Natural killer cell (primary cell): ENCODE data around the gene MPPED1. TPM values are rescaled to one million over a fixed set of nuclear protein-coding genes. Genes with fewer than 3 reads are reported as not detected.

Source experiments
- ATAC-seq, 3 donors: fragments of 150-1000 bp in 2 of 3; fragments of 200-7000 bp in 1 of 3; cut with Tn5 transposase; 1 replicate in 1 of 3; 2 replicates in 2 of 3; pipeline ENCODE4 v1.10.0; 2021; ENCODE audit warnings: mild to moderate bottlenecking in 2 of 3, moderate library complexity in 2 of 3
- DNase-seq, 2 donors: peaks; one replicate each; pipeline versions ENCODE4 v3.0.0 to v3.0.0-alpha.2; 2013 to 2021; ENCODE audit warnings: mixed read lengths in 1 of 2
- H3K27ac ChIP-seq: one replicate; pipeline ENCODE4 v1.5.1; 2013; ENCODE audit warnings: mild to moderate bottlenecking, low read length
- H3K27me3 ChIP-seq: one replicate; pipeline ENCODE4 v1.6.1; 2013; ENCODE audit warnings: low read length; ENCODE audit not compliant: control insufficient read depth, insufficient read depth
- H3K36me3 ChIP-seq: one replicate; pipeline ENCODE4 v1.6.1; 2013; ENCODE audit warnings: low read length; ENCODE audit not compliant: control insufficient read depth, insufficient read depth
- H3K4me1 ChIP-seq: one replicate; pipeline ENCODE4 v1.6.1; 2013; ENCODE audit warnings: low read length; ENCODE audit not compliant: control insufficient read depth, insufficient read depth
- H3K4me3 ChIP-seq: one replicate; pipeline ENCODE4 v1.5.1; 2013; ENCODE audit warnings: low read length
- H3K9me3 ChIP-seq: one replicate; pipeline ENCODE4 v1.6.1; 2013; ENCODE audit warnings: low read length; ENCODE audit not compliant: control insufficient read depth, insufficient read depth
- H3K27ac Mint-ChIP-seq, 2 donors: one replicate each; pipeline ENCODE4 v1.8.0; 2022; ENCODE audit warnings: mild to moderate bottlenecking in 2 of 2, mixed read lengths in 2 of 2, moderate library complexity in 1 of 2
- H3K27me3 Mint-ChIP-seq, 2 donors: one replicate each; pipeline ENCODE4 v1.8.0; 2022; ENCODE audit warnings: low read depth in 2 of 2, mixed read lengths in 2 of 2
- H3K36me3 Mint-ChIP-seq: one replicate; pipeline ENCODE4 v1.8.0; 2022; ENCODE audit warnings: mixed read lengths
- H3K4me1 Mint-ChIP-seq, 2 donors: one replicate each; pipeline ENCODE4 v1.8.0; 2022; ENCODE audit warnings: mixed read lengths in 2 of 2
- H3K4me3 Mint-ChIP-seq: one replicate; pipeline ENCODE4 v1.8.0; 2022; ENCODE audit warnings: mild to moderate bottlenecking, moderate library complexity, mixed read lengths
- H3K9me3 Mint-ChIP-seq, 2 donors: one replicate each; pipeline ENCODE4 v1.8.0; 2022; ENCODE audit warnings: mixed read lengths in 2 of 2
- CTCF ChIP-seq: fragments of 200-600 bp; IDR thresholded peaks from one replicate; pipeline ENCODE4 v1.8.0; 2022; ENCODE audit warnings: antibody characterized with exemption
- WGBS: methylation state at CpG from one replicate; pipeline ENCODE4 v1.1.7; 2013; ENCODE audit warnings: missing lambda C conversion rate; ENCODE audit not compliant: insufficient coverage; 5-methylcytosine and 5-hydroxymethylcytosine counted together
- intact Hi-C: fragments of 100-400 bp; cut with micrococcal nuclease; formaldehyde crosslinking; loops from one replicate; pipeline ENCODE4 v1.14.2; 2022
- total RNA-seq, 4 donors: library from RNA; stranded (reverse); fragments of 120-200 nt in 1 of 4; gene quantifications; one replicate each; pipeline versions ENCODE4 v1.2.3 to v1.2.4, GENCODE V29; 2013 to 2022

MPPED1 gene
- total RNA-seq, 3 donors from 2014 or later (not counting 1 experiment from before 2014, with no cell fraction given) = not detected

- no peak overlapping the region for H3K27ac Mint-ChIP-seq
- DNase-seq (no peak), ATAC-seq (no peak)
- no peaks in the 10 kb centered on the region for H3K27me3 ChIP-seq
- H3K27me3 Mint-ChIP-seq = peaks cover 0 to 7% of the 10 kb centered on the region in 2 donors
- H3K36me3 Mint-ChIP-seq = no peaks in the 10 kb centered on the region
- H3K4me3 Mint-ChIP-seq = no peak overlapping the region
- no peak overlapping the region for H3K27ac ChIP-seq
- WGBS = 93% methylated on average over 3 of the region's 3 CpGs
- H3K9me3 ChIP-seq = no peaks in the 10 kb centered on the region
- H3K4me1 ChIP-seq = no peaks in the 10 kb centered on the region
- TF ChIP-seq CTCF = no peak
- no peak overlapping the region for H3K4me3 ChIP-seq
- H3K36me3 ChIP-seq = no peaks in the 10 kb centered on the region
- H3K4me1 Mint-ChIP-seq = no peaks in the 10 kb centered on the region
- H3K9me3 Mint-ChIP-seq = no peaks in the 10 kb centered on the region
- intact Hi-C loops = no loop called here
These were observed 58.4 kb downstream of the MPPED1 start for GRCh38 chr22:43470253-43470652.

GRCh38 chr22:43470941-43471585, 59.2 kb downstream of the MPPED1 start:
- no peak overlapping the region for H3K4me3 ChIP-seq
- ATAC-seq (no peak), DNase-seq (no peak)
- H3K36me3 Mint-ChIP-seq = no peaks in the 10 kb centered on the region
- intact Hi-C loops = no loop called here
- no peaks in the 10 kb centered on the region for H3K4me1 Mint-ChIP-seq
- H3K27me3 Mint-ChIP-seq = peaks cover 0 to 4% of the 10 kb centered on the region in 2 donors
- H3K9me3 ChIP-seq = no peaks in the 10 kb centered on the region
- no peak overlapping the region for H3K27ac ChIP-seq
- H3K36me3 ChIP-seq = no peaks in the 10 kb centered on the region
- H3K9me3 Mint-ChIP-seq = no peaks in the 10 kb centered on the region
- H3K4me3 Mint-ChIP-seq = no peak overlapping the region
- TF ChIP-seq CTCF = no peak
- H3K27me3 ChIP-seq = no peaks in the 10 kb centered on the region
- H3K27ac Mint-ChIP-seq = no peak overlapping the region
- no peaks in the 10 kb centered on the region for H3K4me1 ChIP-seq
- 74% methylated on average over 7 of the region's 10 CpGs for WGBS

GRCh38 chr22:43471606-43472135, 59.9 kb downstream of the MPPED1 start:
- 75% methylated on average over 11 of the region's 11 CpGs for WGBS
- Histone ChIP-seq H3K4me1 (no peaks in the 10 kb centered on the region), H3K27me3 (no peaks in the 10 kb centered on the region), H3K27ac (no peak overlapping the region), H3K4me3 (no peak overlapping the region), H3K36me3 (no peaks in the 10 kb centered on the region), H3K9me3 (no peaks in the 10 kb centered on the region)
- DNase-seq (no peak), ATAC-seq (no peak)
- Mint-ChIP-seq H3K36me3 (no peaks in the 10 kb centered on the region), H3K27ac (no peak overlapping the region), H3K9me3 (no peaks in the 10 kb centered on the region), H3K4me1 (no peaks in the 10 kb centered on the region), H3K27me3 (peaks cover 0 to 4% of the 10 kb centered on the region in 2 donors), H3K4me3 (no peak overlapping the region)
- TF ChIP-seq CTCF = no peak
- intact Hi-C loops = no loop called here

GRCh38 chr22:43473031-43473430, 61.2 kb downstream of the MPPED1 start:
- no peaks in the 10 kb centered on the region for H3K4me1 ChIP-seq
- H3K36me3 ChIP-seq = no peaks in the 10 kb centered on the region
- no peak for TF ChIP-seq CTCF
- intact Hi-C loops = no loop called here
- no peaks in the 10 kb centered on the region for H3K4me1 Mint-ChIP-seq
- ATAC-seq (no peak), DNase-seq (no peak)
- H3K4me3 ChIP-seq = no peak overlapping the region
- H3K27ac Mint-ChIP-seq = no peak overlapping the region
- no peak overlapping the region for H3K27ac ChIP-seq
- no peaks in the 10 kb centered on the region for H3K36me3 Mint-ChIP-seq
- H3K9me3 Mint-ChIP-seq = no peaks in the 10 kb centered on the region
- peaks cover 0 to 4% of the 10 kb centered on the region in 2 donors for H3K27me3 Mint-ChIP-seq
- H3K27me3 ChIP-seq = no peaks in the 10 kb centered on the region
- no peaks in the 10 kb centered on the region for H3K9me3 ChIP-seq
- 85% methylated on average over 8 of the region's 8 CpGs for WGBS
- H3K4me3 Mint-ChIP-seq = no peak overlapping the region
